Fibroblast of pulmonary artery (primary cell): Measurements from ENCODE around the gene UBE2M.
A peak's percentile ranks its signal among the peaks of the same experiment; 100 is the strongest.

Experiments
- DNase-seq: peaks from one replicate; pipeline ENCODE4 v3.0.0-alpha.2; 2010; ENCODE audit warnings: low read depth
- H3K4me3 ChIP-seq: replicated peaks from 2 replicates; pipeline ENCODE4 v1.5.1; 2011; ENCODE audit warnings: low read depth, mild to moderate bottlenecking, control low read depth, low read length, moderate library complexity
- TF ChIP-seq, protein P1 (sequence below): IDR thresholded peaks from 2 replicates; pipeline ENCODE4 v1.5.1; 2011; ENCODE audit warnings: mild to moderate bottlenecking, control low read depth, low read length, inconsistent platforms; ENCODE audit errors: missing control alignments

Gene UBE2M

DNA sequence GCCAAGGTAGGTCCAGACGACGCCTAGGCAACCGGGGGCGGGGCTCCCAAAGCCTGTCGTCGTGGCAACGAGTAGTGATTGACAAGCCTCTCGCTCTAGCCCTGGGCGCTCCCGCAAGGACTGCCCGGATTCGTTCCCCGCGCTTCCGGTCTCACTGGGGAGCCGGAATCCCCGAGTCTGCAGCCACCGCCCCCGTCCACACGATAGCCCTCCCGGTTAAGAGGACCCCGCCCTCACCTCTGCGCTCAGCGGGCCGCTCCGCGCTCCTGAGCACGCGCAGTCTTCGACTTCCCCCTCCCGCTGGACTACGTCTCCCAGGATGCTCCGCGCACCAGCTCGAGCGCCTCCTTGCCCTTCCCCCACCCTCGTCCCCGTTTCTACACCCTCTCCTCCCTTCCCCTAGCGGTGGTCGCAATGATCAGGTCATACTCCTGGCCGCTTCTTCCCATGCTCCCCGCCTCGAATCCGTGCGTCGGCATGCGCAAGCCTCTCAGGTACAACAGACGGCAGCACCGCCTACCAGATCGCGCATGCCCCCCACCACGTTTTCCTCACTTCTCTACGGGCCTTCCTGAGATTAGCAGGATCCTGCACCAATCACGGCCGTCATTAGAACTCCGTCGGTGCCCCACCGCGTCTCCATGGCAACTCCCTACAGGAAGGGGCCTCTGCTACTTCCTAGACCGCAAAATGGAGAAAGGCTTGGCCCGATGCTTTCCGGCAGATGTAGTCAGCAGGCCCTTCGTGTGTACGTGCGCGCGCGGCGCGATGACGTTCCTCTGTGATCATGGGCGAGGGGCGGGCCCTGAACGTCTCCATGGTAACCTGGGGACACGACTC is 14.6 kb upstream of the UBE2M start, which contains the start of gene MZF1:
TSS of gene MZF1 (minus strand) at position 518 of the 840 bp plus-strand sequence. CDS start 1,946 bp downstream, outside the sequence.
- H3K4me3 ChIP-seq, result peak within 1 kb of the TSS; percentile 90
- DNase-seq, result peak; percentile 100
- TF ChIP-seq, protein P1, sequence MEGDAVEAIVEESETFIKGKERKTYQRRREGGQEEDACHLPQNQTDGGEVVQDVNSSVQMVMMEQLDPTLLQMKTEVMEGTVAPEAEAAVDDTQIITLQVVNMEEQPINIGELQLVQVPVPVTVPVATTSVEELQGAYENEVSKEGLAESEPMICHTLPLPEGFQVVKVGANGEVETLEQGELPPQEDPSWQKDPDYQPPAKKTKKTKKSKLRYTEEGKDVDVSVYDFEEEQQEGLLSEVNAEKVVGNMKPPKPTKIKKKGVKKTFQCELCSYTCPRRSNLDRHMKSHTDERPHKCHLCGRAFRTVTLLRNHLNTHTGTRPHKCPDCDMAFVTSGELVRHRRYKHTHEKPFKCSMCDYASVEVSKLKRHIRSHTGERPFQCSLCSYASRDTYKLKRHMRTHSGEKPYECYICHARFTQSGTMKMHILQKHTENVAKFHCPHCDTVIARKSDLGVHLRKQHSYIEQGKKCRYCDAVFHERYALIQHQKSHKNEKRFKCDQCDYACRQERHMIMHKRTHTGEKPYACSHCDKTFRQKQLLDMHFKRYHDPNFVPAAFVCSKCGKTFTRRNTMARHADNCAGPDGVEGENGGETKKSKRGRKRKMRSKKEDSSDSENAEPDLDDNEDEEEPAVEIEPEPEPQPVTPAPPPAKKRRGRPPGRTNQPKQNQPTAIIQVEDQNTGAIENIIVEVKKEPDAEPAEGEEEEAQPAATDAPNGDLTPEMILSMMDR, result no peak

DNA sequence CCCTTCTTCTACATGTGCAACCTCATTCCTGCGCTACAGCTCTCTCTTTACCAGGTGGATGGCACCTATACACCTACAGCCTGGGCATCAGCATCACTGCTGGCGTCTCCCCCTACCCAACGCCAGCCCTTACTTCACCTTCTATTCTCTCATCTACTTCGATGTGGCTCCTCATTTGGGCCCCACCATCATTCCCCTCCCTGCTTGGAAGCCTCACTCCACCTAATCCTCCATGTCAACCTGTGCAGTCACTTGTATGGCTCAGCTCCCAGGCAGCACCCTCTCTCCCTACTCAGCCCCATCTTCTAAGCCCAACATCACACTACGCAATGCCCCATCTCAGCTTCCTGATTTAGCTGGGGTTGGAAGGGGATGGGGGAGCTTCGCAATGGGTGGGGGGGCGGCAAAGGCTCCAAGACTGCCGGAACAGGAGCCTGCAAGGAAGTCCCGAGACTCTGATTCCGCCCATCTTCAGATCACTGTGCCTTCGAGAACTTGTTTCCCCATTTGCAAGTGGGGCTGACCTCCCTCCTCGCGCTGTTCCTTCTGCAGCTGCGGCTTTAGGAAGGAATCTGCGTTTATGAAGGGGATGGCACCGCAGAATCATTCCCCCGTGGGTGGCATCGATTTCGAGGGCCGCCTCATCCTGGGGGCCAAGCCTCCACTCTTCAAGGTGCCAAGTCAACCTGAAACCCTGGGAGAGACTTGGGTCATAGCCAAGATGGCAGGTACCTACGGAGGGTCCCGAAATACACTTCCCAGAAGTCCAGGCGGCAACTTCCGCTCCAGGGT is 13.8 kb upstream of the UBE2M start:
- H3K4me3 ChIP-seq, result peak overlapping the region; percentile 90
- DNase-seq, result no peak
- TF ChIP-seq, protein P1, result no peak

DNA sequence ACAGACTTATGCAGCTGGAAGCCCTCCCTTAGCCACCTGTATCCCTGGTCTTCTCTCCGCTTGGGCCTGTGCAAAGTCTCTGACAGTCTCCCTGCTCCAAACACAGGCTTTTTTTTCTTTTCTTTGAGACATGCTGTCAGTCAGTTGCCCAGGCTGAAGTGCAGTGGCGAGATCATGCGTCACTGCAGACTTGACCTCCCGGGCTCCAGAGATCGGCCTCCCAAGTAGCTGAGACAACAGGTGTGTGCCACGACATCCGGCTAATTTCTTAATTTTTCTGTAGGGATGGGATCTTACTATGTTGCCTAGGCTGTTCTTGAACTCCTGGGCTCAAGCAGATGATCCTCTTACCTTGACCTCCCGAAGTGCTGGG is 13.2 kb upstream of the UBE2M start:
- TF ChIP-seq, protein P1, result no peak
- no peak overlapping the region for H3K4me3 ChIP-seq
- DNase-seq, result no peak

DNA sequence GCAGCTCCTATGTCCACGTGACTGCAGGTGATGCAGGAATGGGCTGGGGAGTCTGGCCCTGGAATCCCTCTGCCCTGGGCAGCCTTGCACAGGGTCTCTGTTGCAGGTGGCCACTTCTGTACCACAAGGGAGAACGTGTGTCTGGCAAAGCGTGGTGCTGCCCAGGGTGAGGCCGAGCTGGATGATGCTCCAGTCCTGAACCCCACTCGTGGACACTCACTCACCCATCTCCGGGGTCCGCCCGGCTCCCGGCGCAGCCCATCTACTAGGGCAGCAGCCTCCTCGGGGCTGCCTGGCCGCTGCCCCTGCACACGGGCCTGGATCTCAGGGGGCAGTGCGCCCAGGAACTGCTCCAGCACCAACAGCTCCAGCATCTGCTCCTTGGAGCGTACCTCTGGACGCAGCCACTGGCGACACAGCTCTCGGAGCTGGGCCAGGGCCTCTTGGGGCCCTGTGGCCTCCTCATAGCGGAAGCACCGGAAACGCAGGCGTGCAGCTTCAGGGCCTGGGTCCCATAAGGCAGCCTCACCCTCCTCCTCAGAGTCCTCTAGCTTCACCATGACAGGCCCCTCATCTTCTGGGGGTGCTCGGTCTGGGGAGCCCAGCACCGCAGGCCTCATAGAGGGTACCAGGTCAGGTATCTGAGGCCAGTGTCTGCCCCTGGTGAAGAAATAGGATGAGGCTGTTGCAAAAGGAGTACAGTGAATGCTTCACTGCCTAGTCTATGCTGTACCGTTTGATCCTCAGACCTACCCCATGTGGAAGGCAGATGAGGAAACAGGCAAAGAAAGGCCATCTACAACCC is 12.6 kb upstream of the UBE2M start:
- H3K4me3 ChIP-seq, result no peak overlapping the region
- TF ChIP-seq, protein P1, result no peak
- DNase-seq, result no peak

DNA sequence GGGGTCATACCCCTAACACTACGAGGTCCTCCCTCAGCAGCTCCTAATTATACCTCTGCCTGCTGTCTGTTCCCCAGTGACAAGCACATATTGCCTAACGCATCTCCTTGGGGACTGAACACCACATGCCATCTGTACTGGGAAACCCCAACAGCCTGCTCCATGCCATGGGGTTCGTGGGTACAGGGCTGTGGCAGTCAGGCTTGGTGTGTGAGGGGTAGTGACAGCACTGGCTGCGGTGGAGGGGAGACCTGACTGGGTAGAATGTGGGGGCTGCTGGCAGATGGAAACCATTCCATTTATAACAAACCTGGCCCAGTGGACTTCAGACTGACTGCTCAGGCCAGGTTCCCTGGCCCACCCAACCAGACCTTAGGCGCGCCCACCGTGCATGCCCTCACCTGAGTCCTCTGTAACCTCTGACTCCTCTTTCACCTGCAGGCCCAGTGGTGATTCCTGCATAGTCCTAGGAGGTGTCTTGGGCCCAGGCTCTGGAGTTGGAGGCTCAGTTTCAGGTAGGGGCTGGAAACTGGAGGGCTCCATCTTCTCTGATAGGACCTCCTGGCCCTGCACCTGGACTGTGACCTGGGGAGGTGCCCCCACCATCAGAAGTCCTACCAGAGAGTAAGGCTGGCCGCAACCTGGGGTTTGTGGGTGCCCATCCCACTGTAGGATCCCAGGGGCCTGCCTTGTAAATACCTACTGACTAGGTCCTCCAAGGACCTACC is 11.7 kb upstream of the UBE2M start:
- H3K4me3 ChIP-seq, result no peak overlapping the region
- TF ChIP-seq, protein P1, result no peak
- no peak for DNase-seq
